Natural killer cell (primary cell): ENCODE data around the gene ZNF827. TPM values are rescaled to one million over a fixed set of nuclear protein-coding genes. Genes with fewer than 3 reads are reported as not detected.

Experiments used
- ATAC-seq, 3 donors: fragments of 150-1000 bp in 2 of 3; fragments of 200-7000 bp in 1 of 3; cut with Tn5 transposase; 1 replicate in 1 of 3; 2 replicates in 2 of 3; pipeline ENCODE4 v1.10.0; 2021; ENCODE audit warnings: mild to moderate bottlenecking in 2 of 3, moderate library complexity in 2 of 3
- DNase-seq, 2 donors: peaks; one replicate each; pipeline versions ENCODE4 v3.0.0 to v3.0.0-alpha.2; 2013 to 2021; ENCODE audit warnings: mixed read lengths in 1 of 2
- H3K27ac ChIP-seq: one replicate; pipeline ENCODE4 v1.5.1; 2013; ENCODE audit warnings: mild to moderate bottlenecking, low read length
- H3K27me3 ChIP-seq: one replicate; pipeline ENCODE4 v1.6.1; 2013; ENCODE audit warnings: low read length; ENCODE audit not compliant: control insufficient read depth, insufficient read depth
- H3K36me3 ChIP-seq: one replicate; pipeline ENCODE4 v1.6.1; 2013; ENCODE audit warnings: low read length; ENCODE audit not compliant: control insufficient read depth, insufficient read depth
- H3K4me1 ChIP-seq: one replicate; pipeline ENCODE4 v1.6.1; 2013; ENCODE audit warnings: low read length; ENCODE audit not compliant: control insufficient read depth, insufficient read depth
- H3K4me3 ChIP-seq: one replicate; pipeline ENCODE4 v1.5.1; 2013; ENCODE audit warnings: low read length
- H3K9me3 ChIP-seq: one replicate; pipeline ENCODE4 v1.6.1; 2013; ENCODE audit warnings: low read length; ENCODE audit not compliant: control insufficient read depth, insufficient read depth
- H3K27ac Mint-ChIP-seq, 2 donors: one replicate each; pipeline ENCODE4 v1.8.0; 2022; ENCODE audit warnings: mild to moderate bottlenecking in 2 of 2, mixed read lengths in 2 of 2, moderate library complexity in 1 of 2
- H3K27me3 Mint-ChIP-seq, 2 donors: one replicate each; pipeline ENCODE4 v1.8.0; 2022; ENCODE audit warnings: low read depth in 2 of 2, mixed read lengths in 2 of 2
- H3K36me3 Mint-ChIP-seq: one replicate; pipeline ENCODE4 v1.8.0; 2022; ENCODE audit warnings: mixed read lengths
- H3K4me1 Mint-ChIP-seq, 2 donors: one replicate each; pipeline ENCODE4 v1.8.0; 2022; ENCODE audit warnings: mixed read lengths in 2 of 2
- H3K4me3 Mint-ChIP-seq: one replicate; pipeline ENCODE4 v1.8.0; 2022; ENCODE audit warnings: mild to moderate bottlenecking, moderate library complexity, mixed read lengths
- H3K9me3 Mint-ChIP-seq, 2 donors: one replicate each; pipeline ENCODE4 v1.8.0; 2022; ENCODE audit warnings: mixed read lengths in 2 of 2
- WGBS: methylation state at CpG from one replicate; pipeline ENCODE4 v1.1.7; 2013; ENCODE audit warnings: missing lambda C conversion rate; ENCODE audit not compliant: insufficient coverage; 5-methylcytosine and 5-hydroxymethylcytosine counted together
- intact Hi-C: fragments of 100-400 bp; cut with micrococcal nuclease; formaldehyde crosslinking; loops from one replicate; pipeline ENCODE4 v1.14.2; 2022
- total RNA-seq, 4 donors: library from RNA; stranded (reverse); fragments of 120-200 nt in 1 of 4; gene quantifications; one replicate each; pipeline versions ENCODE4 v1.2.3 to v1.2.4, GENCODE V29; 2013 to 2022
- TF ChIP-seq, protein P1 (sequence below): fragments of 200-600 bp; IDR thresholded peaks from one replicate; pipeline ENCODE4 v1.8.0; 2022; ENCODE audit warnings: antibody characterized with exemption

Gene ZNF827
- total RNA-seq, 3 donors from 2014 or later (not counting 1 experiment from before 2014, with no cell fraction given), result 25.8 to 35.5 (median 32.9) TPM

DNA sequence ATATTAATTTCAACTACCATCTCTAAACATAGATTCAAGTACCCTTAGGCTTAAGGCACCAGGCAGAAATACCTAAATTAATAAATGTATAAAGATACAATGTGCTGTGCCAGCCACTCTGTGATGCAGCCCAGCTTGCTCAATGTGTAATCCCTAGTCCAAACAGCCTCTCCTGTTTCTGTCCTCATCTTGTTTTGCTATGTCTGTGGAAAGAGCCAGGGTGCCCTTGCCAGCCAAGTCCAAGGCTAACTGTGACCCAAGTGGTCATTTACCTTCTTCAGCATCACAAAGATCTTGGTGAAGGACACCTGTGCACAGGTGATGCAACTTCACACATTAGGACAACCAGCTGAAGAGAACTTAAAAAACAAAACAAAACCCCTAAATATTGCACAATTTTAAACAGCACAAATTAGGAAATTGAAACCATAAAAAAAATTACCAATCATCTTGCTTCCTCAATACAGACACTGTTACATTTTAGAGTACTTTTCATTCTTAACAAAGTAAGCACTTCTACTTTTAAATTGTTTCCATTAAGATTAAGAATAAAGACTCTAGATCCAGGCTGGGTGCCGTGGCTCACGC lies 169.1 kb downstream of the ZNF827 start:
- H3K4me1 Mint-ChIP-seq, result no peaks in the 10 kb centered on the region
- no peaks in the 10 kb centered on the region for H3K9me3 Mint-ChIP-seq
- H3K4me3 Mint-ChIP-seq, result no peak overlapping the region
- H3K27ac Mint-ChIP-seq, result no peak overlapping the region
- Histone ChIP-seq H3K27ac (no peak overlapping the region), H3K36me3 (peaks cover 30% of the 10 kb centered on the region), H3K4me3 (no peak overlapping the region), H3K4me1 (no peaks in the 10 kb centered on the region), H3K27me3 (no peaks in the 10 kb centered on the region), H3K9me3 (no peaks in the 10 kb centered on the region)
- ATAC-seq (no peak), DNase-seq (no peak)
- WGBS, result no CpG with 5 or more reads among the region's 2 CpGs
- intact Hi-C loops, result no loop called here
- H3K27me3 Mint-ChIP-seq, result no peaks in the 10 kb centered on the region
- H3K36me3 Mint-ChIP-seq, result peaks cover 32% of the 10 kb centered on the region
- TF ChIP-seq, protein P1, sequence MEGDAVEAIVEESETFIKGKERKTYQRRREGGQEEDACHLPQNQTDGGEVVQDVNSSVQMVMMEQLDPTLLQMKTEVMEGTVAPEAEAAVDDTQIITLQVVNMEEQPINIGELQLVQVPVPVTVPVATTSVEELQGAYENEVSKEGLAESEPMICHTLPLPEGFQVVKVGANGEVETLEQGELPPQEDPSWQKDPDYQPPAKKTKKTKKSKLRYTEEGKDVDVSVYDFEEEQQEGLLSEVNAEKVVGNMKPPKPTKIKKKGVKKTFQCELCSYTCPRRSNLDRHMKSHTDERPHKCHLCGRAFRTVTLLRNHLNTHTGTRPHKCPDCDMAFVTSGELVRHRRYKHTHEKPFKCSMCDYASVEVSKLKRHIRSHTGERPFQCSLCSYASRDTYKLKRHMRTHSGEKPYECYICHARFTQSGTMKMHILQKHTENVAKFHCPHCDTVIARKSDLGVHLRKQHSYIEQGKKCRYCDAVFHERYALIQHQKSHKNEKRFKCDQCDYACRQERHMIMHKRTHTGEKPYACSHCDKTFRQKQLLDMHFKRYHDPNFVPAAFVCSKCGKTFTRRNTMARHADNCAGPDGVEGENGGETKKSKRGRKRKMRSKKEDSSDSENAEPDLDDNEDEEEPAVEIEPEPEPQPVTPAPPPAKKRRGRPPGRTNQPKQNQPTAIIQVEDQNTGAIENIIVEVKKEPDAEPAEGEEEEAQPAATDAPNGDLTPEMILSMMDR, result no peak

DNA sequence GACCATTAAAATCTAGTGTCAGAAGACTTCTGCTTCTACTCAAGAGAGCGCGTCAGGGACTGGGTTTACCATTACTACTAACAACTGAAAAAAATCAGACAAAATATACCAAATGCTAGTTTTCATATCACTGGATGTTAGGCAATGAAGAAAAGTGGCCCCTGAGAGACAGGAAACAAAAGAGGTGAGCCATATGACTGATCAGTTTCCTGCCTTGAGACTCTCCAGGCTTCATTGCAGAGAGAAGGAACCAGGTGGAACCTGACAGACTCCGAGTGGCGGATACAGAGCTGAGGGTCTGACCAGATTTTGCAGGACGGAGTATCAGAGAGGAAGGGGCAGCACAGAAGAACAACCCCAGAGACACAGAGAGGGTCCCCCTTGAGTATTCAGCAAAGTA lies 172.3 kb downstream of the ZNF827 start:
- peaks cover 26% of the 10 kb centered on the region for H3K36me3 Mint-ChIP-seq
- H3K4me1 Mint-ChIP-seq, result no peaks in the 10 kb centered on the region
- Histone ChIP-seq H3K4me1 (no peaks in the 10 kb centered on the region), H3K4me3 (no peak overlapping the region), H3K9me3 (no peaks in the 10 kb centered on the region), H3K36me3 (peaks cover 34% of the 10 kb centered on the region), H3K27ac (no peak overlapping the region), H3K27me3 (no peaks in the 10 kb centered on the region)
- ATAC-seq (no peak), DNase-seq (no peak)
- TF ChIP-seq, protein P1, result no peak
- no peaks in the 10 kb centered on the region for H3K27me3 Mint-ChIP-seq
- no peak overlapping the region for H3K27ac Mint-ChIP-seq
- no peak overlapping the region for H3K4me3 Mint-ChIP-seq
- intact Hi-C loops, result no loop called here
- H3K9me3 Mint-ChIP-seq, result no peaks in the 10 kb centered on the region
- WGBS, result 92% methylated on average over 5 of the region's 5 CpGs

DNA sequence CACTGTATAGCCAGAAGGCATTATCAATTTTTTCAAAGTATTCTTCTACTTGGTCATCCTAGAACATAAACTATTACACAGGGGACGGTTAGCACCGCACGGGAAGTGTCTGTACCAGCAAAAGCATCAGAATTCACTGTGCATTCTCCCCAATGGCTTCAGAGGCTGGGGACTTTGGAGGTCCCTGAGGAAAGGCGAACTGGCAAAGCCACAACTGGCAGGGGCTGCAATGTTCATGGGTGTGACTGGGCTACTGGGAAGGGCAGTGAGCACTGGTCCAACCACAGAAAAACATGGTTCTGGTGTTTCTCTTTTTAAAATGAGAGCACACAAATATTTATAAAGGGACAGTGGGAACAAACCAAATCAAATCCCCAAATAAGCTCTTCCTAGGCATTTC lies 175.2 kb downstream of the ZNF827 start:
- Mint-ChIP-seq H3K36me3 (peaks cover 36% of the 10 kb centered on the region), H3K4me1 (no peaks in the 10 kb centered on the region), H3K27ac (no peak overlapping the region), H3K27me3 (no peaks in the 10 kb centered on the region), H3K9me3 (no peaks in the 10 kb centered on the region), H3K4me3 (no peak overlapping the region)
- Histone ChIP-seq H3K36me3 (peaks cover 44% of the 10 kb centered on the region), H3K9me3 (no peaks in the 10 kb centered on the region), H3K4me3 (no peak overlapping the region), H3K4me1 (no peaks in the 10 kb centered on the region), H3K27ac (no peak overlapping the region), H3K27me3 (no peaks in the 10 kb centered on the region)
- ATAC-seq, result no peak
- no peak for DNase-seq
- intact Hi-C loops, result no loop called here
- 100% methylated on average over 4 of the region's 4 CpGs for WGBS
- TF ChIP-seq, protein P1, result no peak

DNA sequence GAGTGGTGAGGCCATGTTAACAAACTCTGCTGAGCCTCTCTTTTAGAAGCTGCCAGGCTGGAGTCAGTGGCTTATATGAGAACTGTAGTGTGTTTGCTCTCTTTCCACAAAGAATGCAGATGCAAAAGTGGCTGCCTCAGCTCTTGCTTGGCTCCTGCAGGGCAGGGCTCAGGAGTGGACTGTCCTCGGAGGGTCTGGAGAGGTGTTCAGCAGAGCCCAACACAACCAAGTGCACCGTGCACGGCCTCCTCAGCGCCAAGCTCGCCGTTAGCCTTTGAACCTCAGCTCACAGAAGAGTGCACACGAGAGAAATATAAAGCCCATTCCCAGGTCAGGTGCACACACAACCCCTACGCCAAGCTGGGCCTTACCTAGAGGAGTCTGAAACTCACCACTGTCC lies 175.9 kb downstream of the ZNF827 start:
- intact Hi-C loops, result no loop called here
- Histone ChIP-seq H3K4me1 (no peaks in the 10 kb centered on the region), H3K4me3 (no peak overlapping the region), H3K36me3 (peaks cover 44% of the 10 kb centered on the region), H3K27ac (no peak overlapping the region), H3K9me3 (no peaks in the 10 kb centered on the region), H3K27me3 (no peaks in the 10 kb centered on the region)
- Mint-ChIP-seq H3K27ac (no peak overlapping the region), H3K27me3 (no peaks in the 10 kb centered on the region), H3K36me3 (peaks cover 36% of the 10 kb centered on the region), H3K4me3 (no peak overlapping the region), H3K4me1 (no peaks in the 10 kb centered on the region), H3K9me3 (no peaks in the 10 kb centered on the region)
- DNase-seq (no peak), ATAC-seq (no peak)
- WGBS, result 97% methylated on average over 8 of the region's 8 CpGs
- TF ChIP-seq, protein P1, result no peak
